ENCODE results near the gene FUT2.

DNA sequence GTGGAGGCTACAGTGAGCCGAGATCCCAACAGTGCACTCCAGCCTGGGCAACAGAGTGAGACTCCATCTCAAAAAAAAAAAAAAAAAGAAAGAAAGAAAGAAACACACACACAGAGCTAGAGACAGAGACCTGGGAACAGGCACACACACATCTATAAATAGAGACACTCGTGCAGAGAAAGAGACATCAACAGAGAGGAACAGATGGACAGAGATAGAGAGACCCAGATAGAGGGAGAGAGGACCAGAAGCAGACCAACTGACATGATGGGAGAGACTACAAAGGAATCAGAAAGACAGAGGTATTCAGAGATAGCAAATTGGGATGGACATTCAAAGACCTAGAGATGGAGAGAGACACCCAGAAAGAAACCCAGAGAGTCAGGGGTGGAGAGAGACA is 47.6 kb upstream of the FUT2 start:
- TF ChIP-seq SP1 (IDR thresholded peaks at IDR 0.05; ENCODE audit: low read depth): no peak
- TF ChIP-seq POLR2AphosphoS5 (IDR thresholded peaks at IDR 0.05; ENCODE audit: low read depth, low read length): no peak
- no peak for TF ChIP-seq EZH2phosphoT487 (IDR thresholded peaks at IDR 0.05; ENCODE audit: borderline replicate concordance)

Data from HCT116 (cell line).